PC-9 (cell line): ENCODE measurements around the gene CACHD1. TPM values are rescaled to one million over a fixed set of nuclear protein-coding genes. Genes with fewer than 3 reads are reported as not detected.

Source experiments
- BruUV-seq: library from RNA; stranded (reverse); fragments of 400-500 nt; replicated peaks from 2 replicates; lab custom pipeline; 2021; lab: Mats Ljungman, UMichigan
- CTCF ChIA-PET: fragments of 300-600 bp; sonication (Branson Sonifier 250); formaldehyde crosslinking; loops from one replicate; lab custom pipeline; 2022; ENCODE audit warnings: antibody characterized with exemption; lab: Charles Lee
- POLR2A ChIA-PET: fragments of 300-600 bp; sonication (Branson Sonifier 250); formaldehyde crosslinking; loops from one replicate; lab custom pipeline; 2022; ENCODE audit warnings: antibody characterized with exemption; ENCODE audit not compliant: unreplicated experiment; lab: Charles Lee
- DNase-seq, 2 experiments: peaks; one replicate each; pipeline versions ENCODE4 v3.0.0 to v3.0.0-alpha.2; 2015 to 2022; ENCODE audit warnings: mixed read lengths in 1 of 2
- H2AFZ ChIP-seq: fragments of 200-600 bp; sonication (generic); 2 replicates; pipeline ENCODE4 v1.8.1; 2017; ENCODE audit warnings: antibody characterized with exemption
- H3F3A ChIP-seq: fragments of 200-600 bp; sonication (generic); 2 replicates; pipeline ENCODE4 v1.8.1; 2017; ENCODE audit warnings: antibody characterized with exemption, mild to moderate bottlenecking, low read depth; ENCODE audit not compliant: insufficient read depth
- H3K27ac ChIP-seq: fragments of 200-600 bp; sonication (generic); 2 replicates; pipeline ENCODE4 v1.6.1; 2016; ENCODE audit warnings: mixed run types
- H3K27me3 ChIP-seq: fragments of 200-600 bp; sonication (generic); 2 replicates; pipeline ENCODE4 v1.6.1; 2016; ENCODE audit warnings: low read depth, mixed run types; ENCODE audit not compliant: insufficient read depth
- H3K36me3 ChIP-seq: fragments of 200-600 bp; sonication (generic); 2 replicates; pipeline ENCODE4 v1.6.1; 2016; ENCODE audit warnings: low read depth, mixed run types
- H3K4me1 ChIP-seq: fragments of 200-600 bp; sonication (generic); replicated peaks from 2 replicates; pipeline ENCODE4 v1.6.1; 2016; ENCODE audit warnings: mixed run types; ENCODE audit not compliant: insufficient read depth
- H3K4me2 ChIP-seq: fragments of 200-600 bp; sonication (generic); 2 replicates; pipeline ENCODE4 v1.6.1; 2017; ENCODE audit warnings: mixed run types
- H3K4me3 ChIP-seq: fragments of 200-600 bp; sonication (generic); 2 replicates; pipeline ENCODE4 v1.6.1; 2016; ENCODE audit warnings: mixed run types
- H3K79me2 ChIP-seq: fragments of 200-600 bp; sonication (generic); 2 replicates; pipeline ENCODE4 v1.6.1; 2017; ENCODE audit warnings: low read depth, mixed run types
- H3K9me2 ChIP-seq: fragments of 200-600 bp; sonication (generic); 2 replicates; pipeline ENCODE4 v1.8.1; 2017; ENCODE audit warnings: mild to moderate bottlenecking; ENCODE audit not compliant: insufficient read depth
- H3K9me3 ChIP-seq: fragments of 200-600 bp; sonication (generic); 2 replicates; pipeline ENCODE4 v1.8.1; 2016; ENCODE audit warnings: low read depth; ENCODE audit not compliant: insufficient read depth
- H4K20me1 ChIP-seq: fragments of 200-600 bp; sonication (generic); 2 replicates; pipeline ENCODE4 v1.8.1; 2017; ENCODE audit not compliant: insufficient read depth
- CTCF ChIP-seq: fragments of 200-600 bp; sonication (generic); conservative IDR thresholded peaks from 2 replicates; pipeline ENCODE4 v1.6.1; 2017; ENCODE audit warnings: mixed run types, antibody characterized with exemption, mild to moderate bottlenecking, moderate library complexity
- EZH2 ChIP-seq: fragments of 200-600 bp; sonication (generic); IDR thresholded peaks from 2 replicates; pipeline ENCODE4 v1.8.0; 2017; ENCODE audit warnings: antibody characterized with exemption, low read depth
- intact Hi-C: fragments of 100-400 bp; cut with micrococcal nuclease; formaldehyde crosslinking; loops from one replicate; pipeline ENCODE4 v1.10.0; 2022; ENCODE audit not compliant: unreplicated experiment
- total RNA-seq: library from RNA; stranded (reverse); gene quantifications from 2 replicates; pipeline ENCODE4 v1.2.3, GENCODE V29; 2021

CACHD1 gene
- total RNA-seq, 1 experiment from 2014 or later, result 3.1 TPM

- Histone ChIP-seq H3K27ac (no peak overlapping the region), H3K36me3 (no peaks in the 10 kb centered on the region), H3K79me2 (no peaks in the 10 kb centered on the region), H3F3A (no peaks in the 10 kb centered on the region), H3K9me2 (no peaks in the 10 kb centered on the region), H3K4me1 (no peaks in the 10 kb centered on the region), H3K4me3 (no peak overlapping the region), H4K20me1 (no peaks in the 10 kb centered on the region), H2AFZ (no peak overlapping the region), H3K4me2 (no peak overlapping the region), H3K27me3 (no peaks in the 10 kb centered on the region), H3K9me3 (no peaks in the 10 kb centered on the region)
- no TSS peak for BruUV-seq
- DNase-seq, result no peak
- TF ChIP-seq CTCF (no peak), EZH2 (no peak)
- intact Hi-C loops, result no loop called here
- POLR2A ChIA-PET, result interaction anchor here (0.7 kb wide), 1 partner anchor 15 kb away, joined by 3 read pairs; no protein-coding TSS in a partner anchor
- CTCF ChIA-PET, result no interaction called here
Measured at GRCh38 chr1:64538389-64538788, 68.5 kb downstream of the CACHD1 start.

- Histone ChIP-seq H3K9me2 (no peaks in the 10 kb centered on the region), H3F3A (no peaks in the 10 kb centered on the region), H2AFZ (no peak overlapping the region), H3K27ac (no peak overlapping the region), H3K4me1 (no peaks in the 10 kb centered on the region), H3K4me3 (no peak overlapping the region), H3K79me2 (no peaks in the 10 kb centered on the region), H4K20me1 (no peaks in the 10 kb centered on the region), H3K27me3 (no peaks in the 10 kb centered on the region), H3K9me3 (no peaks in the 10 kb centered on the region), H3K4me2 (no peak overlapping the region), H3K36me3 (no peaks in the 10 kb centered on the region)
- POLR2A ChIA-PET, result no interaction called here
- DNase-seq, result no peak
- no TSS peak for BruUV-seq
- CTCF ChIA-PET, result no interaction called here
- intact Hi-C loops, result no loop called here
- no peak for TF ChIP-seq EZH2
- TF ChIP-seq CTCF, result no peak
Measured at GRCh38 chr1:64539289-64539688, 69.4 kb downstream of the CACHD1 start.

- Histone ChIP-seq H3K4me2 (no peak overlapping the region), H3K27ac (no peak overlapping the region)
- CTCF ChIA-PET, result no interaction called here
Measured at GRCh38 chr1:64539781-64540218, 69.9 kb downstream of the CACHD1 start.

More at GRCh38 chr1:64539781-64540218, 69.9 kb downstream of the CACHD1 start:
- Histone ChIP-seq H3K4me1 (no peaks in the 10 kb centered on the region), H3K4me3 (no peak overlapping the region), H2AFZ (no peak overlapping the region), H3K79me2 (no peaks in the 10 kb centered on the region), H3F3A (no peaks in the 10 kb centered on the region), H3K27me3 (no peaks in the 10 kb centered on the region), H4K20me1 (no peaks in the 10 kb centered on the region), H3K9me3 (no peaks in the 10 kb centered on the region), H3K36me3 (no peaks in the 10 kb centered on the region), H3K9me2 (no peaks in the 10 kb centered on the region; the same call in 1 of the 2 replicates)
- POLR2A ChIA-PET, result no interaction called here
- no TSS peak for BruUV-seq
- intact Hi-C loops, result no loop called here
- DNase-seq, result peak in 1 of 2 experiments; percentile 2
- TF ChIP-seq EZH2, result no peak
- no peak for TF ChIP-seq CTCF
